MM.1S (cell line): ENCODE results near the gene GUCA2B.

Source experiments
- EZH2 ChIP-seq: fragments of 300-600 bp; sonication (generic); optimal IDR thresholded peaks from 2 replicates; pipeline ENCODE3; 2017; ENCODE audit warnings: low read depth, mild to moderate bottlenecking, antibody characterized with exemption, low read length, mixed read lengths
- EZH2phosphoT487 ChIP-seq: fragments of 300-600 bp; sonication (generic); IDR thresholded peaks from 2 replicates; pipeline ENCODE4 v1.6.1; 2018; ENCODE audit warnings: antibody characterized with exemption, low read length
- TF ChIP-seq, protein P1 (sequence below): fragments of 300-600 bp; sonication (generic); IDR thresholded peaks from 2 replicates; pipeline ENCODE4 v1.5.1; 2016; ENCODE audit warnings: antibody characterized with exemption, low read length, mixed read lengths

- TF ChIP-seq, protein P1, sequence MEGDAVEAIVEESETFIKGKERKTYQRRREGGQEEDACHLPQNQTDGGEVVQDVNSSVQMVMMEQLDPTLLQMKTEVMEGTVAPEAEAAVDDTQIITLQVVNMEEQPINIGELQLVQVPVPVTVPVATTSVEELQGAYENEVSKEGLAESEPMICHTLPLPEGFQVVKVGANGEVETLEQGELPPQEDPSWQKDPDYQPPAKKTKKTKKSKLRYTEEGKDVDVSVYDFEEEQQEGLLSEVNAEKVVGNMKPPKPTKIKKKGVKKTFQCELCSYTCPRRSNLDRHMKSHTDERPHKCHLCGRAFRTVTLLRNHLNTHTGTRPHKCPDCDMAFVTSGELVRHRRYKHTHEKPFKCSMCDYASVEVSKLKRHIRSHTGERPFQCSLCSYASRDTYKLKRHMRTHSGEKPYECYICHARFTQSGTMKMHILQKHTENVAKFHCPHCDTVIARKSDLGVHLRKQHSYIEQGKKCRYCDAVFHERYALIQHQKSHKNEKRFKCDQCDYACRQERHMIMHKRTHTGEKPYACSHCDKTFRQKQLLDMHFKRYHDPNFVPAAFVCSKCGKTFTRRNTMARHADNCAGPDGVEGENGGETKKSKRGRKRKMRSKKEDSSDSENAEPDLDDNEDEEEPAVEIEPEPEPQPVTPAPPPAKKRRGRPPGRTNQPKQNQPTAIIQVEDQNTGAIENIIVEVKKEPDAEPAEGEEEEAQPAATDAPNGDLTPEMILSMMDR = no peak
- no peak for TF ChIP-seq EZH2phosphoT487
- TF ChIP-seq EZH2 = no peak
These were observed 14.6 kb upstream of the GUCA2B start for GRCh38 chr1:42138586-42138985.
